Stimulated activated CD4-positive, alpha-beta T cell treated with anti-CD3 and anti-CD28 coated beads, Interleukin-1b, Interleukin-23, amount 100 ng/mL, for 24 hours (primary cell): ENCODE results near the gene PTCD2.
"Not testable (repeated sequence)": the region's sequence is repeated elsewhere in the genome, so short reads cannot be mapped to it uniquely, and the experiment has no call there.

ENCODE experiments used
- DNase-seq, 4 experiments: peaks; one replicate each; pipeline ENCODE4 v3.0.0-alpha.2; 2020; ENCODE audit warnings: low read depth in 4 of 4, low spot score in 1 of 4

The PTCD2 gene

GRCh38 chr5:72296256-72296655 is 23.9 kb upstream of the PTCD2 start:
- DNase-seq: no peak

GRCh38 chr5:72298136-72298535 is 22.0 kb upstream of the PTCD2 start:
- not testable (repeated sequence) for DNase-seq

- no peak for DNase-seq
Measured at GRCh38 chr5:72298711-72299110, 21.5 kb upstream of the PTCD2 start.

GRCh38 chr5:72300590-72301339 is 19.4 kb upstream of the PTCD2 start:
- DNase-seq: no peak

GRCh38 chr5:72301557-72301956 is 18.6 kb upstream of the PTCD2 start:
- DNase-seq: no peak

- DNase-seq: no peak
Measured at GRCh38 chr5:72302171-72302570, 18.0 kb upstream of the PTCD2 start.

GRCh38 chr5:72305194-72306142 is 14.7 kb upstream of the PTCD2 start:
- DNase-seq: no peak

GRCh38 chr5:72307573-72307967 is 12.6 kb upstream of the PTCD2 start:
- DNase-seq: no peak

- peak; percentile 75 to 94 (median 88) for DNase-seq
Measured at GRCh38 chr5:72307968-72308852, 12.0 kb upstream of the PTCD2 start.

- no peak for DNase-seq
Measured at GRCh38 chr5:72308853-72309191, 11.4 kb upstream of the PTCD2 start.

GRCh38 chr5:72313141-72313540 is 7.0 kb upstream of the PTCD2 start:
- DNase-seq: no peak

- no peak for DNase-seq
Measured at GRCh38 chr5:72314571-72315172, 5.5 kb upstream of the PTCD2 start.

GRCh38 chr5:72319435-72319975 is 668 bp upstream of the PTCD2 start:
- peak in 3 of 4 experiments; percentile 9 to 15 (median 12) for DNase-seq

- DNase-seq: no peak
Measured at GRCh38 chr5:72324189-72324825, 4.1 kb downstream of the PTCD2 start.

- DNase-seq: no peak
Measured at GRCh38 chr5:72325566-72326305, 5.6 kb downstream of the PTCD2 start.

- no peak for DNase-seq
Measured at GRCh38 chr5:72326306-72326649, 6.1 kb downstream of the PTCD2 start.

- no peak for DNase-seq
Measured at GRCh38 chr5:72328172-72328571, 8.0 kb downstream of the PTCD2 start.

- no peak for DNase-seq
Measured at GRCh38 chr5:72330712-72331111, 10.5 kb downstream of the PTCD2 start.

GRCh38 chr5:72337159-72337558 is 17.0 kb downstream of the PTCD2 start:
- no peak for DNase-seq
